ENCODE data around the gene ASIC2. TPM values are rescaled to one million over a fixed set of nuclear protein-coding genes. Genes with fewer than 3 reads are reported as not detected.

Gene ASIC2
- total RNA-seq, 2 experiments from 2014 or later: not detected

DNA sequence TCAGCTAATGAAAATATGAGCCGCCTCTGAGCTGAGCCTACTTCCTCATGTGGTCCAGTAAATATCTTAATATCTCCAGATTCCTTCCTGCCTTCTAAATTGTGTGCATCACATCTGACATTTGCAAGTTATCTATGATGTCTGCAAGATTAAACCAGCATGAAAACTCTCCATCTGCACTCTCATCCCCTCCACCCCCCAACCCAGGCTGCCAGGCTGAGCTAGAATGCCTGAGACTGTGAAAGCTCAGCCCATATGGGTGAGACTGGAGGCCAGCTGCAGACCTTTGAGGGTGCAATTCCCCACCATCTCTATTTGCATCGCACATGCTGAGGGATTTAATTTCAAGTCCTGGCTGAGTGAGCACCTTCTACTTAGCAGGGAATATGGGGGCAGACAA, 82.8 kb downstream of the ASIC2 start:
- Mint-ChIP-seq H3K36me3 (ENCODE audit: low read depth) (no peaks in the 10 kb centered on the region), H3K27ac (no peak overlapping the region), H3K9me3 (no peaks in the 10 kb centered on the region), H3K4me1 (ENCODE audit: low read depth) (no peaks in the 10 kb centered on the region), H3K4me3 (no peak overlapping the region), H3K27me3 (peaks cover 10% of the 10 kb centered on the region)
- ChIA-PET CTCF (no interaction called here), POLR2A (no interaction called here)
- DNase-seq (no peak), ATAC-seq (no peak)
- intact Hi-C loops (cut with micrococcal nuclease): no loop called here
- TF ChIP-seq, protein P1, sequence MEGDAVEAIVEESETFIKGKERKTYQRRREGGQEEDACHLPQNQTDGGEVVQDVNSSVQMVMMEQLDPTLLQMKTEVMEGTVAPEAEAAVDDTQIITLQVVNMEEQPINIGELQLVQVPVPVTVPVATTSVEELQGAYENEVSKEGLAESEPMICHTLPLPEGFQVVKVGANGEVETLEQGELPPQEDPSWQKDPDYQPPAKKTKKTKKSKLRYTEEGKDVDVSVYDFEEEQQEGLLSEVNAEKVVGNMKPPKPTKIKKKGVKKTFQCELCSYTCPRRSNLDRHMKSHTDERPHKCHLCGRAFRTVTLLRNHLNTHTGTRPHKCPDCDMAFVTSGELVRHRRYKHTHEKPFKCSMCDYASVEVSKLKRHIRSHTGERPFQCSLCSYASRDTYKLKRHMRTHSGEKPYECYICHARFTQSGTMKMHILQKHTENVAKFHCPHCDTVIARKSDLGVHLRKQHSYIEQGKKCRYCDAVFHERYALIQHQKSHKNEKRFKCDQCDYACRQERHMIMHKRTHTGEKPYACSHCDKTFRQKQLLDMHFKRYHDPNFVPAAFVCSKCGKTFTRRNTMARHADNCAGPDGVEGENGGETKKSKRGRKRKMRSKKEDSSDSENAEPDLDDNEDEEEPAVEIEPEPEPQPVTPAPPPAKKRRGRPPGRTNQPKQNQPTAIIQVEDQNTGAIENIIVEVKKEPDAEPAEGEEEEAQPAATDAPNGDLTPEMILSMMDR (IDR thresholded peaks at IDR 0.05): no peak

- Mint-ChIP-seq H3K27me3 (peaks cover 10% of the 10 kb centered on the region), H3K4me1 (ENCODE audit: low read depth) (no peaks in the 10 kb centered on the region), H3K36me3 (ENCODE audit: low read depth) (no peaks in the 10 kb centered on the region), H3K4me3 (no peak overlapping the region), H3K27ac (no peak overlapping the region), H3K9me3 (no peaks in the 10 kb centered on the region)
- TF ChIP-seq, protein P1 (IDR thresholded peaks at IDR 0.05): no peak
- DNase-seq (no peak), ATAC-seq (no peak)
- ChIA-PET POLR2A (no interaction called here), CTCF (no interaction called here)
- intact Hi-C loops (cut with micrococcal nuclease): no loop called here
Observed at GRCh38 chr17:33209671-33210070, 83.4 kb downstream of the ASIC2 start.

GRCh38 chr17:33207231-33207630, 85.9 kb downstream of the ASIC2 start:
- ChIA-PET CTCF (no interaction called here), POLR2A (no interaction called here)
- ATAC-seq: no peak
- no peaks in the 10 kb centered on the region for H3K36me3 Mint-ChIP-seq (ENCODE audit: low read depth)
- H3K27me3 Mint-ChIP-seq: peaks cover 13% of the 10 kb centered on the region
- no peaks in the 10 kb centered on the region for H3K9me3 Mint-ChIP-seq
- TF ChIP-seq, protein P1 (IDR thresholded peaks at IDR 0.05): no peak
- no peak for DNase-seq
- intact Hi-C loops (cut with micrococcal nuclease): no loop called here
- H3K4me1 Mint-ChIP-seq (ENCODE audit: low read depth): no peaks in the 10 kb centered on the region
- H3K27ac Mint-ChIP-seq: no peak overlapping the region
- H3K4me3 Mint-ChIP-seq: no peak overlapping the region

- TF ChIP-seq, protein P1 (IDR thresholded peaks at IDR 0.05): no peak
- Mint-ChIP-seq H3K4me3 (no peak overlapping the region), H3K27ac (no peak overlapping the region), H3K4me1 (ENCODE audit: low read depth) (no peaks in the 10 kb centered on the region), H3K9me3 (no peaks in the 10 kb centered on the region), H3K27me3 (peaks cover 9% of the 10 kb centered on the region), H3K36me3 (ENCODE audit: low read depth) (no peaks in the 10 kb centered on the region)
- ChIA-PET POLR2A (no interaction called here), CTCF (no interaction called here)
- DNase-seq (no peak), ATAC-seq (no peak)
- intact Hi-C loops (cut with micrococcal nuclease): no loop called here
Observed at GRCh38 chr17:33205552-33205951, 87.5 kb downstream of the ASIC2 start.

- intact Hi-C loops (cut with micrococcal nuclease): no loop called here
- Mint-ChIP-seq H3K4me1 (ENCODE audit: low read depth) (no peaks in the 10 kb centered on the region), H3K9me3 (no peaks in the 10 kb centered on the region), H3K27me3 (peaks cover 9% of the 10 kb centered on the region), H3K4me3 (no peak overlapping the region), H3K36me3 (ENCODE audit: low read depth) (no peaks in the 10 kb centered on the region), H3K27ac (no peak overlapping the region)
- no peak for DNase-seq
- POLR2A ChIA-PET: no interaction called here
- CTCF ChIA-PET: no interaction called here
- TF ChIP-seq, protein P1 (IDR thresholded peaks at IDR 0.05): no peak
- ATAC-seq: no peak
Observed at GRCh38 chr17:33204701-33205100, 88.4 kb downstream of the ASIC2 start.

Data from activated CD8-positive, alpha-beta T cell treated with anti-CD3 and anti-CD28 coated beads for 36 hours (primary cell).